ENCODE measurements around the gene GALNT7. TPM values are rescaled to one million over a fixed set of nuclear protein-coding genes. Genes with fewer than 3 reads are reported as not detected.
A peak's percentile ranks its signal among the peaks of the same experiment; 100 is the strongest.

The GALNT7 gene
- total RNA-seq, 1 donor from 2014 or later = 31.1 TPM

GRCh38 chr4:173246719-173247118 is 78.1 kb downstream of the GALNT7 start:
- H3K4me3 ChIP-seq (ENCODE audit: low read depth, low read length) = no peak overlapping the region

GRCh38 chr4:173247321-173247720 is 78.7 kb downstream of the GALNT7 start:
- no peak for DNase-seq (ENCODE audit: low read depth)
- TF ChIP-seq, protein P1, sequence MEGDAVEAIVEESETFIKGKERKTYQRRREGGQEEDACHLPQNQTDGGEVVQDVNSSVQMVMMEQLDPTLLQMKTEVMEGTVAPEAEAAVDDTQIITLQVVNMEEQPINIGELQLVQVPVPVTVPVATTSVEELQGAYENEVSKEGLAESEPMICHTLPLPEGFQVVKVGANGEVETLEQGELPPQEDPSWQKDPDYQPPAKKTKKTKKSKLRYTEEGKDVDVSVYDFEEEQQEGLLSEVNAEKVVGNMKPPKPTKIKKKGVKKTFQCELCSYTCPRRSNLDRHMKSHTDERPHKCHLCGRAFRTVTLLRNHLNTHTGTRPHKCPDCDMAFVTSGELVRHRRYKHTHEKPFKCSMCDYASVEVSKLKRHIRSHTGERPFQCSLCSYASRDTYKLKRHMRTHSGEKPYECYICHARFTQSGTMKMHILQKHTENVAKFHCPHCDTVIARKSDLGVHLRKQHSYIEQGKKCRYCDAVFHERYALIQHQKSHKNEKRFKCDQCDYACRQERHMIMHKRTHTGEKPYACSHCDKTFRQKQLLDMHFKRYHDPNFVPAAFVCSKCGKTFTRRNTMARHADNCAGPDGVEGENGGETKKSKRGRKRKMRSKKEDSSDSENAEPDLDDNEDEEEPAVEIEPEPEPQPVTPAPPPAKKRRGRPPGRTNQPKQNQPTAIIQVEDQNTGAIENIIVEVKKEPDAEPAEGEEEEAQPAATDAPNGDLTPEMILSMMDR (conservative IDR thresholded peaks at IDR 0.05; ENCODE audit: low read depth, low read length) = no peak
- H3K4me3 ChIP-seq (ENCODE audit: low read depth, low read length) = no peak overlapping the region

More at GRCh38 chr4:173246719-173247118, 78.1 kb downstream of the GALNT7 start:
- TF ChIP-seq, protein P1 (conservative IDR thresholded peaks at IDR 0.05; ENCODE audit: low read depth, low read length) = no peak
- DNase-seq (ENCODE audit: low read depth) = no peak

DNA sequence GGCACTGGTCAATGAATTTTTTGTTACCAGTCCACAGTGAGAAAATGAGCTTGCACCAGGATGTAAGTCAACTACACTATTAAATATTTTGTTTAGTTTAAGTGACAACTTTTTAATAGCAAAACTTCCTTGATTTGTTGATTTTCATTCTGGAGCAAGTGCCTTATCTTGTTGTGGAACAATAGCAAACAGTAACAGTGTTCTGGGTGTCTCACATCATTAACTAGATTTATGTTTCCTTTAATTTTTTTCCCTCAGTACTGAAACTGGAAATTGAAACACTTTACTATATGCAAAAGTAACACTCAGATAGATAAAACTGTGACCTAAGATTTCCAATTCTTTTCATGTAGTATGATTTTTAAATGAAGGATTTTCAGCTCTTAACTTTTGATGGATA is 80.1 kb downstream of the GALNT7 start:
- TF ChIP-seq, protein P1 (conservative IDR thresholded peaks at IDR 0.05; ENCODE audit: low read depth, low read length) = no peak
- no peak for DNase-seq (ENCODE audit: low read depth)
- H3K4me3 ChIP-seq (ENCODE audit: low read depth, low read length) = no peak overlapping the region

GRCh38 chr4:173252024-173252935 is 83.7 kb downstream of the GALNT7 start:
- peak; percentile 98 for DNase-seq (ENCODE audit: low read depth)
- TF ChIP-seq, protein P1 (conservative IDR thresholded peaks at IDR 0.05; ENCODE audit: low read depth, low read length) = no peak
- H3K4me3 ChIP-seq (ENCODE audit: low read depth, low read length) = no peak overlapping the region

DNA sequence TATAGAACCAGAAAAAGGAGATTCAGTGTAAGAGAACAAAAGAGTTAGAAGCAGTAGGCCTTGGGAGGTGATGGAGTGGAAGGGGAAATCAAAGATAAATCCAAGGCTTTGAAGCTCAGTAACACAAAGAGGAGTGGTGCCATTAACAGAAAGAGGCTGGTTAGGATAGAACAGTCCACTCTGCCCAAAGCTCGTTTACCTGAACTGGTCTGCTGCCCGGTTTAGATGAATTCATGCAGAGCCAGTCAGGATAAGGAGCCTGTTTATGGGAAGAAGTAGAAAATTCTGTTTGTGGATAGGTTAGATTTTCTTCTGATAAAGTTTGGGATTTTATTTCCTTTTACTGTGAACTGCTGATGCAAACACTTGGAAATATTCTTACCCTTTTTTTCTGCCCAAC is 85.0 kb downstream of the GALNT7 start:
- DNase-seq (ENCODE audit: low read depth) = no peak
- TF ChIP-seq, protein P1 (conservative IDR thresholded peaks at IDR 0.05; ENCODE audit: low read depth, low read length) = no peak
- no peak overlapping the region for H3K4me3 ChIP-seq (ENCODE audit: low read depth, low read length)

DNA sequence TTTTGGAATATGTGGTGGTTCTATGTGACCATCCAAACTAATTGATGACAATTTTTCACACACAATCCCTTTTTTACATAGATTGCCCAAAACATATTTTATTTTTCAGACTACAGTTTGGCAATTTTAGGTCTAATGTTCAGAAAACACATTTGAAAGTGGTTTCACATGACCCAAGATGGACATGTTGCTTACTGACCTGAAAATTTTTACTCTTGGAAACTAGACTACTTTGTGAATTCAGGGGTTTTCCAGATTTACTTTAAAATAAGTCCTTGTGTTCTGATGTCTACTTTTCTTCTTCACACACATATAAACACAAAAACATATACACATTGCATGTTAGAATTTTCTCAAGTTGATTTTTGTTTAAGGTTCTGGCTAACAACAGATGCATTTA is 86.0 kb downstream of the GALNT7 start:
- no peak for DNase-seq (ENCODE audit: low read depth)
- TF ChIP-seq, protein P1 (conservative IDR thresholded peaks at IDR 0.05; ENCODE audit: low read depth, low read length) = no peak
- H3K4me3 ChIP-seq (ENCODE audit: low read depth, low read length) = no peak overlapping the region

- no peak overlapping the region for H3K4me3 ChIP-seq (ENCODE audit: low read depth, low read length)
- no peak for DNase-seq (ENCODE audit: low read depth)
- TF ChIP-seq, protein P1 (conservative IDR thresholded peaks at IDR 0.05; ENCODE audit: low read depth, low read length) = no peak
These were observed 88.2 kb downstream of the GALNT7 start for GRCh38 chr4:173256825-173257224.

Measured in epithelial cell of proximal tubule (primary cell).